Liver (tissue), 10 donors: ENCODE measurements around the gene ZNF785. TPM values are rescaled to one million over a fixed set of nuclear protein-coding genes. Genes with fewer than 3 reads are reported as not detected.

Experiments used
- DNase-seq: peaks from one replicate; pipeline ENCODE4 v3.0.0-alpha.2; 2017; ENCODE audit warnings: low spot score
- H3K27ac ChIP-seq, 2 donors: one replicate each; pipeline ENCODE4 v1.7.0; 2013; ENCODE audit warnings: inconsistent platforms in 2 of 2, low read length in 2 of 2, control low read depth in 1 of 2, low read depth in 1 of 2, mild to moderate bottlenecking in 1 of 2
- H3K27me3 ChIP-seq, 4 donors: one replicate each; pipeline versions ENCODE4 v1.6.1 to v1.7.0; 2013; ENCODE audit warnings: low read length in 3 of 4, inconsistent platforms in 1 of 4, mild to moderate bottlenecking in 1 of 4, moderate library complexity in 1 of 4; ENCODE audit not compliant: control insufficient read depth in 4 of 4, insufficient read depth in 4 of 4
- H3K36me3 ChIP-seq, 4 donors: one replicate each; pipeline versions ENCODE4 v1.6.1 to v1.7.0; 2013; ENCODE audit warnings: low read length in 3 of 4, mild to moderate bottlenecking in 3 of 4, low read depth in 1 of 4, moderate library complexity in 1 of 4; ENCODE audit not compliant: control insufficient read depth in 4 of 4, insufficient read depth in 3 of 4
- H3K4me1 ChIP-seq, 4 donors: one replicate each; pipeline versions ENCODE4 v1.6.1 to v1.7.0; 2013; ENCODE audit warnings: low read length in 3 of 4, mild to moderate bottlenecking in 3 of 4, moderate library complexity in 1 of 4; ENCODE audit not compliant: control insufficient read depth in 4 of 4, insufficient read depth in 4 of 4
- H3K4me3 ChIP-seq, 3 donors: one replicate each; pipeline versions ENCODE4 v1.6.1 to v1.7.0; 2013; ENCODE audit warnings: low read length in 3 of 3, control low read depth in 1 of 3, low read depth in 1 of 3, mild to moderate bottlenecking in 1 of 3
- H3K9ac ChIP-seq, 2 donors: one replicate each; pipeline ENCODE4 v1.7.0; 2013; ENCODE audit warnings: low read length in 2 of 2, mild to moderate bottlenecking in 2 of 2, moderate library complexity in 2 of 2, control low read depth in 1 of 2, low read depth in 1 of 2
- H3K9me3 ChIP-seq, 4 donors: one replicate each; pipeline versions ENCODE4 v1.6.1 to v1.7.0; 2013; ENCODE audit warnings: low read length in 3 of 4; ENCODE audit not compliant: control insufficient read depth in 4 of 4
- EGR1 ChIP-seq, 2 donors: IDR thresholded peaks; 2 replicates each; pipeline ENCODE4 v1.6.1; 2016 to 2018; ENCODE audit warnings: antibody characterized with exemption in 2 of 2, low read depth in 2 of 2
- FOXA2 ChIP-seq: IDR thresholded peaks from 2 replicates; pipeline ENCODE4 v1.6.1; 2016; ENCODE audit warnings: antibody characterized with exemption
- HNF4A ChIP-seq, 2 donors: conservative IDR thresholded peaks; 2 replicates each; pipeline ENCODE4 v1.6.1; 2016; ENCODE audit warnings: antibody characterized with exemption in 2 of 2, mild to moderate bottlenecking in 2 of 2
- NR2F2 ChIP-seq: IDR thresholded peaks from 2 replicates; pipeline ENCODE4 v1.6.1; 2016; ENCODE audit warnings: antibody characterized with exemption
- RAD21 ChIP-seq, 2 donors: IDR thresholded peaks; 2 replicates each; pipeline ENCODE4 v1.6.1; 2016; ENCODE audit warnings: antibody characterized with exemption in 2 of 2, mild to moderate bottlenecking in 2 of 2
- TAF1 ChIP-seq: conservative IDR thresholded peaks from 2 replicates; pipeline ENCODE4 v1.6.1; 2016; ENCODE audit warnings: antibody characterized with exemption, mild to moderate bottlenecking
- ZBTB33 ChIP-seq: IDR thresholded peaks from 2 replicates; pipeline ENCODE4 v1.6.1; 2016; ENCODE audit warnings: antibody characterized with exemption
- WGBS: extraction: QIAGEN DNeasy Blood & Tissue Kit; methylation state at CpG from one replicate; pipeline ENCODE4 v1.1.7; 2013; 5-methylcytosine and 5-hydroxymethylcytosine counted together
- polyA plus RNA-seq, 2 donors: library from polyadenylated mRNA; stranded (reverse) in 1 of 2; unstranded in 1 of 2; fragments of 200-250 nt in 1 of 2; fragments of >200 nt in 1 of 2; fragmentation: Nextera tagmentation in 1 of 2; extraction: Ambion mirVana in 1 of 2; gene quantifications; one replicate each; pipeline versions ENCODE4 v1.2.1 to v1.2.3, GENCODE V29; 2013 to 2015
- small RNA-seq: library from RNA; depleted of rRNA; stranded (forward); fragments of <200 nt; gene quantifications from one replicate; pipeline ENCODE3, GENCODE V24; 2014
- total RNA-seq, 2 donors: library from RNA; depleted of rRNA; stranded (reverse); fragments of >200 nt; gene quantifications; one replicate each; pipeline ENCODE4 v1.2.3, GENCODE V29; 2014
- donor health status: healthy.
- donor health status: healthy.
- donor health status: healthy.
- donor health status: healthy.
- donor health status: healthy.

Gene ZNF785
- total and polyA plus RNA-seq, 4 donors: 1.8 to 5.9 (median 3.3) TPM

- Histone ChIP-seq H3K27me3 (no peaks in the 10 kb centered on the region), H3K27ac (no peak overlapping the region), H3K36me3 (peaks cover 0 to 6% (median 1%) of the 10 kb centered on the region in 4 donors), H3K9ac (no peak overlapping the region), H3K4me3 (no peak overlapping the region), H3K4me1 (peaks cover 7 to 54% (median 32%) of the 10 kb centered on the region in 4 donors), H3K9me3 (no peaks in the 10 kb centered on the region)
- WGBS: 96% methylated on average over 57 of the region's 57 CpGs
- no peak for DNase-seq
- TF ChIP-seq TAF1 (no peak), NR2F2 (no peak), HNF4A (conservative IDR thresholded peaks at IDR 0.05) (no peak), ZBTB33 (no peak), FOXA2 (no peak), EGR1 (IDR thresholded peaks at IDR 0.05; ENCODE audit: low read depth in 2 of 2) (no peak), RAD21 (IDR thresholded peaks at IDR 0.05) (no peak)
Measured at GRCh38 chr16:30532285-30533145, 53.0 kb downstream of the ZNF785 start.

Small RNA genes lying within 50 kb of the gene (small RNA-seq; reads per million reads assigned to genes)
- gene AC093249.1 (not detected), gene AC093249.4 (not detected)

Other genes starting within 250 kb of the ZNF785 start
- gene CD2BP2, start 230.4 kb downstream of the ZNF785 start, total RNA-seq: 10 to 100 TPM; 10.0 TPM
- gene CD2BP2, start 230.4 kb downstream of the ZNF785 start, polyA plus RNA-seq: 10 to 100 TPM; 13.4 to 15.4 TPM
- gene TBC1D10B, start 215.2 kb downstream of the ZNF785 start, total RNA-seq: 10 to 100 TPM; 16.1 to 16.5 TPM
- gene TBC1D10B, start 215.2 kb downstream of the ZNF785 start, polyA plus RNA-seq: 1 to 10 TPM; 3.6 to 9.2 TPM
- under 1 TPM in 1 of 2 donors, not detected in 1; 0.70 TPM for gene MYL11, start 210.9 kb downstream of the ZNF785 start, total RNA-seq
- not detected for gene MYL11, start 210.9 kb downstream of the ZNF785 start, polyA plus RNA-seq
- 1 to 10 TPM in 1 of 2 donors, under 1 TPM in 1; 0.42 to 1.0 TPM for gene SEPTIN1, start 203.1 kb downstream of the ZNF785 start, total RNA-seq
- gene SEPTIN1, start 203.1 kb downstream of the ZNF785 start, polyA plus RNA-seq: 1 to 10 TPM; 1.4 to 2.8 TPM
- gene ZNF48, start 190.3 kb downstream of the ZNF785 start, total RNA-seq: 1 to 10 TPM; 3.2 to 4.7 TPM
- gene ZNF48, start 190.3 kb downstream of the ZNF785 start, polyA plus RNA-seq: 1 to 10 TPM; 2.3 to 3.0 TPM
- gene ZNF771, start 178.1 kb downstream of the ZNF785 start, total RNA-seq: 1 to 10 TPM; 2.6 to 8.0 TPM
- 1 to 10 TPM; 5.2 to 5.3 TPM for gene ZNF771, start 178.1 kb downstream of the ZNF785 start, polyA plus RNA-seq
- gene DCTPP1, start 155.7 kb downstream of the ZNF785 start, total RNA-seq: 10 to 100 TPM in 1 of 2 donors, 1 to 10 TPM in 1; 6.0 to 12.0 TPM
- gene DCTPP1, start 155.7 kb downstream of the ZNF785 start, polyA plus RNA-seq: 10 to 100 TPM; 18.1 to 18.8 TPM
- gene SEPHS2, start 139.8 kb downstream of the ZNF785 start, total RNA-seq: 100 to 1,000 TPM in 1 of 2 donors, 10 to 100 TPM in 1; 50.1 to 122 TPM
- gene SEPHS2, start 139.8 kb downstream of the ZNF785 start, polyA plus RNA-seq: 100 to 1,000 TPM; 143 to 241 TPM
- 10 to 100 TPM in 1 of 2 donors, 1 to 10 TPM in 1; 9.4 to 11.8 TPM for gene ITGAL, start 113.0 kb downstream of the ZNF785 start, total RNA-seq
- 1 to 10 TPM; 4.3 to 4.4 TPM for gene ITGAL, start 113.0 kb downstream of the ZNF785 start, polyA plus RNA-seq
- gene ZNF768, start 59.1 kb downstream of the ZNF785 start, total RNA-seq: 10 to 100 TPM in 1 of 2 donors, 1 to 10 TPM in 1; 8.9 to 12.8 TPM
- gene ZNF768, start 59.1 kb downstream of the ZNF785 start, polyA plus RNA-seq: 10 to 100 TPM in 1 of 2 donors, 1 to 10 TPM in 1; 2.2 to 16.9 TPM
- 10 to 100 TPM in 1 of 2 donors, 1 to 10 TPM in 1; 6.9 to 10.5 TPM for gene ZNF747, start 50.8 kb downstream of the ZNF785 start, total RNA-seq
- gene ZNF747, start 50.8 kb downstream of the ZNF785 start, polyA plus RNA-seq: 1 to 10 TPM; 3.8 to 6.2 TPM
- gene ZNF764, start 27.3 kb downstream of the ZNF785 start, total RNA-seq: 1 to 10 TPM; 5.0 to 6.8 TPM
- gene ZNF764, start 27.3 kb downstream of the ZNF785 start, polyA plus RNA-seq: 1 to 10 TPM; 1.6 to 3.4 TPM
- gene ZNF688, start 14.0 kb downstream of the ZNF785 start, total RNA-seq: 1 to 10 TPM; 3.4 to 3.7 TPM
- gene ZNF688, start 14.0 kb downstream of the ZNF785 start, polyA plus RNA-seq: 1 to 10 TPM; 5.8 to 8.9 TPM
- gene ZNF689, start 24.7 kb upstream of the ZNF785 start, total RNA-seq: 1 to 10 TPM; 4.6 to 5.8 TPM
- gene ZNF689, start 24.7 kb upstream of the ZNF785 start, polyA plus RNA-seq: 1 to 10 TPM; 2.6 to 4.0 TPM
- 1 to 10 TPM; 7.5 to 9.1 TPM for gene PRR14, start 65.3 kb upstream of the ZNF785 start, total RNA-seq
- gene PRR14, start 65.3 kb upstream of the ZNF785 start, polyA plus RNA-seq: 10 to 100 TPM in 1 of 2 donors, 1 to 10 TPM in 1; 8.6 to 13.5 TPM
- 10 to 100 TPM in 1 of 2 donors, 1 to 10 TPM in 1; 7.3 to 15.1 TPM for gene FBRS, start 72.7 kb upstream of the ZNF785 start, total RNA-seq
- gene FBRS, start 72.7 kb upstream of the ZNF785 start, polyA plus RNA-seq: 10 to 100 TPM in 1 of 2 donors, 1 to 10 TPM in 1; 4.1 to 15.5 TPM
- 10 to 100 TPM; 26.8 to 27.7 TPM for gene SRCAP, start 113.5 kb upstream of the ZNF785 start, total RNA-seq
- gene SRCAP, start 113.5 kb upstream of the ZNF785 start, polyA plus RNA-seq: 1 to 10 TPM; 7.6 to 8.7 TPM
- 10 to 100 TPM in 1 of 2 donors, 1 to 10 TPM in 1; 9.2 to 16.3 TPM for gene PHKG2, start 162.7 kb upstream of the ZNF785 start, total RNA-seq
- 10 to 100 TPM; 19.5 to 21.2 TPM for gene PHKG2, start 162.7 kb upstream of the ZNF785 start, polyA plus RNA-seq
- 1 to 10 TPM in 1 of 2 donors, under 1 TPM in 1; 0.33 to 2.7 TPM for gene CFAP119, start 176.4 kb upstream of the ZNF785 start, total RNA-seq
- gene CFAP119, start 176.4 kb upstream of the ZNF785 start, polyA plus RNA-seq: 1 to 10 TPM in 1 of 2 donors, under 1 TPM in 1; 0.82 to 1.6 TPM
- 10 to 100 TPM; 41.0 to 55.4 TPM for gene RNF40, start 176.6 kb upstream of the ZNF785 start, total RNA-seq
- gene RNF40, start 176.6 kb upstream of the ZNF785 start, polyA plus RNA-seq: 10 to 100 TPM; 25.9 to 27.1 TPM
- 1 to 10 TPM; 3.3 to 4.2 TPM for gene ZNF629, start 201.5 kb upstream of the ZNF785 start, total RNA-seq
- 1 to 10 TPM in 1 of 2 donors, under 1 TPM in 1; 0.86 to 3.5 TPM for gene ZNF629, start 201.5 kb upstream of the ZNF785 start, polyA plus RNA-seq